LNCaP clone FGC (cell line): ENCODE data around the gene XRCC5.
"Not testable (repeated sequence)": the region's sequence is repeated elsewhere in the genome, so short reads cannot be mapped to it uniquely, and the experiment has no call there.

Experiments used
- DNase-seq: peaks from one replicate; pipeline ENCODE4 v3.0.0-alpha.2; 2011; ENCODE audit warnings: low read depth
- H3K4me3 ChIP-seq: 2 replicates; pipeline ENCODE4 v1.5.1; 2011; ENCODE audit warnings: mild to moderate bottlenecking, low read depth, low read length, control low read depth
- TF ChIP-seq, protein P1 (sequence below): IDR thresholded peaks from 2 replicates; pipeline ENCODE4 v1.5.1; 2012; ENCODE audit warnings: mild to moderate bottlenecking; ENCODE audit not compliant: control insufficient read depth, insufficient read depth; ENCODE audit errors: extremely low read depth

XRCC5 gene

DNA sequence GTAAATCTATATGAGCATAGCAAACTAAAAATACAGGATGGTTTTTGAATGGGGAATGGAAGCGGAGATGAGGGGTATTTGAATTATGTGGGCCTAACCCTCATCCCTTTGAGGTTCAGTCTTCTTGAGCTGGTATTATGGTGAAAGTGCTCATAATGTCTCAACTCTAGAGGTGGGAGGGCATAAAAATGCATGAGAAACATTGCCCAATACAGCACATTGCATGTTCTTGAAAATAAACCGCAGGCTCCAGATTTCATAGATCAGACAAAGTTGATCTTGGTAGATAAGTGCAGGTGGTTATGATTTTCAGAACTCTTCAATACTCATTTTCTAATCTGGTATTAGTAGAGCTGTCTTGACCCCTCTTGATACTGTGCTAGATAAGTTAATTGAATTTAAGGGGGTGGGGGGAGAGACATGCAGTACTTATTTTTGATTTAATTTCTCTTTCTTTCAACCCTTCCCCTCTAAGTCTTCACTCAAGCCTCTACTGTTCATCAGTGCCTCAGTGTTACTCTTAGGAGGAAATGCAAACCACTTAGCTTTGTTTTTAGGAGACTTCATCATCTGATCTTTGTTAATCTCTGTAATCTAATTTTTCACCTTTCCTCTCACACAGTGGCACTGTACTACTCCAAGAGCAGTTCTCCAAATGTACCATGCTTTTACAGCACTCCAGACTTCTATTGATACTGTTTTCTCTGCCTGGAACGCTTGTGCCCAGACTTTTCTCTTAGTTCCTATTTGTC is 22.2 kb downstream of the XRCC5 start:
- no peak for DNase-seq
- H3K4me3 ChIP-seq: no peak overlapping the region
- TF ChIP-seq, protein P1, sequence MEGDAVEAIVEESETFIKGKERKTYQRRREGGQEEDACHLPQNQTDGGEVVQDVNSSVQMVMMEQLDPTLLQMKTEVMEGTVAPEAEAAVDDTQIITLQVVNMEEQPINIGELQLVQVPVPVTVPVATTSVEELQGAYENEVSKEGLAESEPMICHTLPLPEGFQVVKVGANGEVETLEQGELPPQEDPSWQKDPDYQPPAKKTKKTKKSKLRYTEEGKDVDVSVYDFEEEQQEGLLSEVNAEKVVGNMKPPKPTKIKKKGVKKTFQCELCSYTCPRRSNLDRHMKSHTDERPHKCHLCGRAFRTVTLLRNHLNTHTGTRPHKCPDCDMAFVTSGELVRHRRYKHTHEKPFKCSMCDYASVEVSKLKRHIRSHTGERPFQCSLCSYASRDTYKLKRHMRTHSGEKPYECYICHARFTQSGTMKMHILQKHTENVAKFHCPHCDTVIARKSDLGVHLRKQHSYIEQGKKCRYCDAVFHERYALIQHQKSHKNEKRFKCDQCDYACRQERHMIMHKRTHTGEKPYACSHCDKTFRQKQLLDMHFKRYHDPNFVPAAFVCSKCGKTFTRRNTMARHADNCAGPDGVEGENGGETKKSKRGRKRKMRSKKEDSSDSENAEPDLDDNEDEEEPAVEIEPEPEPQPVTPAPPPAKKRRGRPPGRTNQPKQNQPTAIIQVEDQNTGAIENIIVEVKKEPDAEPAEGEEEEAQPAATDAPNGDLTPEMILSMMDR: no peak

DNA sequence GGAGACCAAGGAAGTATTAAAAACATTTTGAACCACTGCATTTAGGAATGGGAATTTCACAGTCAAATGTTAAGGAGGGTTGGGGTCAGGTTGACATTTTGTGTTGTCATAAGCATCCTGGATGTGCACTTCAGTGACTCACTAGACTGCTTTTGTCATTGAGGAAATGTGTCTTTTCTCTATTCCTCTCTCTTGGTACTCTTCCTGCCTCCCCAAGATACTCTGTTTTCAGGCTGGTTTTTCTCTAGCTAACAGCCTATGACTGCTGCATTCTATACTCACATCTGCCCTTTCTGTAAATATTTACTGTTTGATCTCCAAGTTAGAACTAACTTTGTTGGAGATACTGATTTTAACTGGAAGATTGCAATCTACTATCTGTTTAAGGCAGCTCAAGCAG is 23.4 kb downstream of the XRCC5 start:
- TF ChIP-seq, protein P1: no peak
- peak; percentile 77 for DNase-seq
- no peak overlapping the region for H3K4me3 ChIP-seq

DNA sequence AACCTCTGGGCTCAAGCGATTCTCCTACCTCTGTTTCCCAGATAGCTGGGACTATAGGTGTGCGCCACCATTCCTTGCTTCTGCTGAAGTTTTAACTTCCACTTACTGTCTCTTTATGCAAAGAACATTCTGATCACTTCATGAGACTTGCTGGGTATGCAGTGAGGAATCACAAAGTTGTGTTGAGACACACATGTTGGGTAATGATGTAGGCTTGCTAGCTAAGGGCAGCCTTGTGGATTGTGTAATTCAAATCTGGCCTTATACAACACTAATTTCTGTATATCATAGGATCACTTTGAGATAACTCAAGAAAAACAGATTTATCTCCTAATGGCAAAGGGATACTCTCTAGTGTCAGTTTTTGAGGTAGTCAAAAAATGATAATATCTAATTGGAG is 24.2 kb downstream of the XRCC5 start:
- TF ChIP-seq, protein P1: no peak
- no peak overlapping the region for H3K4me3 ChIP-seq
- no peak for DNase-seq

DNA sequence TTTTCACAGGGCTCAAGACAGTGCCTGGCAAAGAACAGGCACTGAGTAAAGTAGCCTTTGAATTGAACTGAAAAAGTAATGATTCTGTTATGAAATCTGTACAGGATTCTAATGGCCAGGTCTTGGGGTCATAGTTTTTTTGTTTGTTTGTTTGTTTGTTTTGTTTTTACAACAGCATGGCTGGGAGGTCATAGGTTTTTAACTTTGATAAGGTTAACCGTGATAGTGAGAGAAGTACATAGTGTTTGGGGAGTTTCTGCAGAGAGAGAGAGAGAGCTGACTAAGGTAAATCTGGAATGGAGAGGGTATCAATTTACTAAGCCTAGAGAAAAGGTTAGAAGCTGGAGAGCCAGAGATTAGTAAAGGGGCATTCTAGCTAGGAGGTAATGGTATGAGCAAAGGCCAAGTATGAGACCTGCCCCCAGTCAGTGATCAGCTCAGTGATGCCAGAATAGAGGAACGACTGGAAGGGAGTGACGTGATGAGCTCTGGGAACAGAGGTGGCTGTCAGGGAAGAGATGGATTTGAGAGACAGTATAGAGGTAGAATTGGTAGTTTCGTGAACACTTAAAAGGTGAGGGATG is 25.9 kb downstream of the XRCC5 start:
- H3K4me3 ChIP-seq: no peak overlapping the region
- TF ChIP-seq, protein P1: no peak
- no peak for DNase-seq

DNA sequence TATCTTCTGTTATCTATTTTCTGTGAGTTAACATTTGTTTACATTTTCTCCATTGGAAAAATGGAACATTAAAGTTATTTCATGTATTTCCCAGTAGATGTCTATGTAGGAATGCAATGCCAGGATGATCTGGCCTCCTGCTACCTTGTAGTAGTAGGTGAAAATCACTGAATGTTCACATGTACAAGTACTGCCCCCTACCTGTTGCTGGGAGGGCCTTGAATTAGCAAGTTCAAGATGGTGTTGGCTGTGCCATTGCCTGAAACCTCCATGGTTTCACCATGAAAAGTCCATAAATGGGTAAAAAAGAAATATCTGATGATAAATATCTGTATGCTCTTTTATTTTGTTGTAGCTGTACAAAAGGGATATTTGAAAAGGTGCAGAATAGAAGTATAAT is 30.7 kb downstream of the XRCC5 start:
- DNase-seq: no peak
- no peak overlapping the region for H3K4me3 ChIP-seq
- TF ChIP-seq, protein P1: peak; percentile 34

DNA sequence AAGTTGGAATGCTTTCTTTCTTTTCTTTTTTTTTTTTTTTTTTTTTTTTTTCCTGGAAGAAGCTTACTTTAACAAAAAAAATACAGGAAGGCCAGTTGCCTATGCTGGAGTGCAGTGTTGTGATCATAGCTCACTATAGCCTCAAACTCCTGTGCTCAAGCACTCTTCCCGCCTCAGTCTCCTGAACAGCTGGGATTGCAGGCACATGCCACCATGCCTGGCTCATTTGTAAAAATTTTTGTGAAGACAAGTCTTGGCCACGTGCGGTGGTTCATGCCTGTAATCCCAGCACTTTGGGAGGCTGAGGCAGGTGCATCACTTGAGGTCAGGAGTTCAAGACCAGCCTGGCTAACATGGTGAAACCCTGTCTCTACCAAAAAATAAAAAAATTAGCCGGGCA is 32.4 kb downstream of the XRCC5 start:
- DNase-seq, H3K4me3 ChIP-seq: not testable (repeated sequence)

DNA sequence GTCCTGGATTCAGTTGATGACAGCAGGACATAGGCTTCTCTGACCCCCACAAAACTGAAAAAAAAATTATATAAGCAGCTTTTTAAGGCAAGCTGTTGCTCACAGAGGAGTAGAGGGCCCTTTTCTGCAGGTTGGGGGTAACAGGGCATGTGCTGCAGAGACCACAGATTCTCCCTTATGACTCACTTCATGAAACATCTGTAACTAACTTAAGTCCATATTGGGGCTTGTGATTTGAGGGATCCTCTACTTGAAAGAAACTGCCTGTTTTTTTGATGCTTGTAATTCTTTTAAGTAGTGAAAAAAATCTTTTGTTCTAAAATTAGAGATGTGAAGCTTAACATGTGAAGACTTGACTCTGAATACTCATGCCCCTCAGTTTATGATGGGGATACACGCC is 33.4 kb downstream of the XRCC5 start:
- no peak overlapping the region for H3K4me3 ChIP-seq
- no peak for DNase-seq
- TF ChIP-seq, protein P1: no peak
